SK-N-SH treated with all-trans-retinoic acid at 6 μM for 48 hours (cell line): ENCODE results near the gene CENPK.

Experiments used
- GLIS3 ChIP-seq: fragments of 250-450 bp; sonication (Bioruptor Pico); IDR thresholded peaks from 2 replicates; pipeline ENCODE4 v1.5.0; 2020; ENCODE audit warnings: mild to moderate bottlenecking, moderate library complexity
- OSR1 ChIP-seq: fragments of 250-450 bp; sonication (Bioruptor Pico); IDR thresholded peaks from 2 replicates; pipeline ENCODE4 v1.8.0; 2022; ENCODE audit warnings: moderate library complexity, mild to moderate bottlenecking, inconsistent platforms
- ZNF565 ChIP-seq: fragments of 450-650 bp; formaldehyde crosslinking; conservative IDR thresholded peaks from 2 replicates; pipeline ENCODE4 v1.5.0; 2020; ENCODE audit warnings: low read depth, mild to moderate bottlenecking, moderate library complexity
- TF ChIP-seq, protein P1 (sequence below): fragments of 250-450 bp; sonication (Bioruptor Pico); IDR thresholded peaks from 2 replicates; pipeline ENCODE4 v1.8.0; 2020; ENCODE audit warnings: mild to moderate bottlenecking, moderate library complexity, borderline replicate concordance

DNA sequence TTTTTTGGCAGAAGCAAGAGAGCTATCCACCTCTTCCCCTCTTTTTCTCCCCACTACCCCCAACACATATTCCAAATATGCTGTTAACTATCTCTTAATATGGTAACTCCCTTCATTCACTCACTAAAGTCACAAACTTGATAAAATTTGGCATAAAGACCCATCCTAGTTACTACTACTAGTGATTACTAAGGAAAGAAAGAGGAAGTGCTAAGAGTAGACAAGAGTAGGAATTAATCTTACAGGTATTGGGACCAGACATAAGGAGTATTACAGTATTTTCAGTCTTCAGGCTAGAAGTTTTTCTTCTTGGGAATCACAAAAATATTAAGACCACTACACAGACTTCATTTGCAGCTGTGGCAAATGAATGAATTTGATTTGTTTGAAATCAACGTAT, 83.4 kb downstream of the CENPK start:
- TF ChIP-seq ZNF565 (CRISPR knock-in tag) (no peak), OSR1 (CRISPR knock-in tag) (no peak), GLIS3 (CRISPR knock-in tag) (no peak)
- TF ChIP-seq, protein P1, sequence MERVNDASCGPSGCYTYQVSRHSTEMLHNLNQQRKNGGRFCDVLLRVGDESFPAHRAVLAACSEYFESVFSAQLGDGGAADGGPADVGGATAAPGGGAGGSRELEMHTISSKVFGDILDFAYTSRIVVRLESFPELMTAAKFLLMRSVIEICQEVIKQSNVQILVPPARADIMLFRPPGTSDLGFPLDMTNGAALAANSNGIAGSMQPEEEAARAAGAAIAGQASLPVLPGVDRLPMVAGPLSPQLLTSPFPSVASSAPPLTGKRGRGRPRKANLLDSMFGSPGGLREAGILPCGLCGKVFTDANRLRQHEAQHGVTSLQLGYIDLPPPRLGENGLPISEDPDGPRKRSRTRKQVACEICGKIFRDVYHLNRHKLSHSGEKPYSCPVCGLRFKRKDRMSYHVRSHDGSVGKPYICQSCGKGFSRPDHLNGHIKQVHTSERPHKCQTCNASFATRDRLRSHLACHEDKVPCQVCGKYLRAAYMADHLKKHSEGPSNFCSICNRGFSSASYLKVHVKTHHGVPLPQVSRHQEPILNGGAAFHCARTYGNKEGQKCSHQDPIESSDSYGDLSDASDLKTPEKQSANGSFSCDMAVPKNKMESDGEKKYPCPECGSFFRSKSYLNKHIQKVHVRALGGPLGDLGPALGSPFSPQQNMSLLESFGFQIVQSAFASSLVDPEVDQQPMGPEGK (CRISPR knock-in tag): no peak
